K562 (cell line): ENCODE results near the gene SEMA4G. TPM values are rescaled to one million over a fixed set of nuclear protein-coding genes. Genes with fewer than 3 reads are reported as not detected.

Source experiments
- ATAC-seq: fragments of 200-7000 bp; cut with Tn5 transposase; 3 replicates; pipeline ENCODE4 v1.9.1; 2020; ENCODE audit warnings: moderate library complexity
- BruUV-seq: library from RNA; stranded (reverse); fragments of 400-500 nt; replicated peaks from 2 replicates; lab custom pipeline; 2021; lab: Mats Ljungman, UMichigan
- CTCF ChIA-PET: fragments of 300-600 bp; formaldehyde crosslinking; extraction: SDS; loops from one replicate; lab custom pipeline; 2021; ENCODE audit warnings: low intra/inter-chr PET ratio; lab: Yijun Ruan, JAX
- POLR2A ChIA-PET: fragments of 300-600, 350-650 bp; sonication (Branson Sonifier 250); formaldehyde crosslinking; extraction: SDS; loops from one replicate; lab custom pipeline; 2021; ENCODE audit warnings: antibody characterized with exemption, inconsistent platforms; lab: Yijun Ruan, JAX
- DNase-seq, 4 experiments: peaks; one replicate each; pipeline versions ENCODE4 v3.0.0 to v3.0.0-alpha.2; 2011 to 2018; ENCODE audit warnings: low spot score in 3 of 4, mixed read lengths in 3 of 4; ENCODE audit errors: extremely low read depth in 1 of 4
- FAIRE-seq: peaks from 2 replicates; lab custom pipeline; 2011; peaks lifted over from hg19 to GRCh38; lab: Jason Lieb, UNC
- H2AFZ ChIP-seq: 2 replicates; pipeline ENCODE4 v1.6.0; 2011; ENCODE audit warnings: low read depth, low read length, control low read depth, inconsistent platforms
- H3K27ac ChIP-seq: fragments of 200-600 bp; 3 replicates; pipeline ENCODE4 v1.8.0; 2011; ENCODE audit warnings: low read depth, mild to moderate bottlenecking, control low read depth, inconsistent platforms, low read length, moderate library complexity, mixed read lengths; ENCODE audit errors: extremely low read depth
- H3K27me3 ChIP-seq, 2 experiments: fragments of 300-600 bp in 1 of 2; 2 replicates in 1 of 2; 3 replicates in 1 of 2; pipeline versions ENCODE4 v1.6.0 to v1.8.0; 2011; ENCODE audit warnings: inconsistent platforms in 2 of 2, low read length in 2 of 2, mild to moderate bottlenecking in 1 of 2, mixed read lengths in 1 of 2, moderate library complexity in 1 of 2; ENCODE audit not compliant: control insufficient read depth in 2 of 2, insufficient read depth in 2 of 2
- H3K36me3 ChIP-seq: fragments of 300-600 bp; 3 replicates; pipeline ENCODE4 v1.8.0; 2011; ENCODE audit warnings: mild to moderate bottlenecking, low read length, inconsistent platforms; ENCODE audit not compliant: control insufficient read depth, insufficient read depth
- H3K4me1 ChIP-seq, 2 experiments: fragments of 200-600 bp in 1 of 2; replicated peaks in 1 of 2; 2 replicates in 1 of 2; 3 replicates in 1 of 2; pipeline versions ENCODE4 v1.5.1 to v1.8.0; 2011; ENCODE audit warnings: inconsistent platforms in 2 of 2, low read length in 2 of 2, mild to moderate bottlenecking in 1 of 2, mixed read lengths in 1 of 2, moderate library complexity in 1 of 2; ENCODE audit not compliant: control insufficient read depth in 2 of 2, insufficient read depth in 2 of 2
- H3K4me2 ChIP-seq: 2 replicates; pipeline ENCODE4 v1.6.1; 2011; ENCODE audit warnings: low read length, control low read depth, inconsistent platforms, mixed read lengths; ENCODE audit not compliant: insufficient read depth
- H3K4me3 ChIP-seq: fragments of 200-600 bp; sonication (generic), shearing (Covaris generic); 2 replicates; pipeline ENCODE4 v1.5.1; 2016; ENCODE audit warnings: control low read depth, inconsistent platforms
- H3K79me2 ChIP-seq: fragments of 200-600 bp; 3 replicates; pipeline ENCODE4 v1.8.0; 2011; ENCODE audit warnings: low read length, inconsistent platforms; ENCODE audit not compliant: control insufficient read depth, insufficient read depth
- H3K9ac ChIP-seq, 2 experiments: 2 replicates each; pipeline versions ENCODE4 v1.6.0 to v1.6.1; 2011; ENCODE audit warnings: low read depth in 2 of 2, low read length in 2 of 2, control low read depth in 1 of 2, inconsistent platforms in 1 of 2, mild to moderate bottlenecking in 1 of 2, mixed read lengths in 1 of 2; ENCODE audit not compliant: insufficient read depth in 1 of 2
- H3K9me1 ChIP-seq: one replicate; pipeline ENCODE4 v1.6.0; 2011; ENCODE audit warnings: inconsistent platforms, mild to moderate bottlenecking, low read length, moderate library complexity; ENCODE audit not compliant: control insufficient read depth, insufficient read depth
- H3K9me3 ChIP-seq: replicated peaks from 2 replicates; pipeline ENCODE4 v1.5.1; 2011; ENCODE audit warnings: low read depth, low read length, inconsistent platforms; ENCODE audit not compliant: control insufficient read depth, insufficient read depth
- H4K20me1 ChIP-seq: replicated peaks from 2 replicates; pipeline ENCODE4 v1.6.1; 2011; ENCODE audit warnings: low read length, inconsistent platforms, mixed read lengths; ENCODE audit not compliant: control insufficient read depth, insufficient read depth
- BHLHE40 ChIP-seq: IDR thresholded peaks from 2 replicates; pipeline ENCODE4 v1.6.1; 2011; ENCODE audit warnings: low read length, improper control_type of control experiment
- BRD4 ChIP-seq: fragments of 200-600 bp; sonication (generic); IDR thresholded peaks from 2 replicates; pipeline ENCODE4 v1.6.1; 2017; ENCODE audit warnings: inconsistent platforms
- MYC ChIP-seq, 2 experiments: fragments of 250-450 bp in 1 of 2; sonication (Bioruptor Pico) in 1 of 2; IDR thresholded peaks; 2 replicates each; pipeline versions ENCODE4 v1.5.1 to v1.6.1; 2012 to 2021; ENCODE audit warnings: low read depth in 2 of 2, borderline replicate concordance in 1 of 2, improper control_type of control experiment in 1 of 2, low read length in 1 of 2, mild to moderate bottlenecking in 1 of 2, moderate library complexity in 1 of 2
- SMAD2 ChIP-seq: fragments of 150-350 bp; IDR thresholded peaks from 2 replicates; pipeline ENCODE4 v1.6.1; 2014; ENCODE audit warnings: low read depth, mild to moderate bottlenecking, low read length
- TCFL5 ChIP-seq: fragments of 250-450 bp; sonication (Bioruptor Pico); conservative IDR thresholded peaks from 2 replicates; pipeline ENCODE4 v1.6.1; 2021; ENCODE audit warnings: mild to moderate bottlenecking, moderate library complexity, matching md5 sums
- ZFP1 ChIP-seq: fragments of 450-650 bp; formaldehyde crosslinking; IDR thresholded peaks from 2 replicates; pipeline ENCODE4 v1.4.0; 2020; ENCODE audit warnings: mild to moderate bottlenecking, mixed read lengths
- ZFX ChIP-seq: sonication (generic); formaldehyde crosslinking; IDR thresholded peaks from 2 replicates; pipeline ENCODE4 v1.8.0; 2022; ENCODE audit warnings: mild to moderate bottlenecking, missing genetic modification reagents, moderate library complexity
- ZNF316 ChIP-seq: fragments of 450-650 bp; IDR thresholded peaks from 2 replicates; pipeline ENCODE4 v1.6.1; 2016
- WGBS: fragments of 100-300 bp; shearing (Covaris generic); methylation state at CpG from one replicate; pipeline ENCODE4 v1.1.6; 2016; ENCODE audit warnings: low coverage, mixed read lengths; ENCODE audit not compliant: insufficient coverage; ENCODE audit errors: missing lambda C conversion rate; 5-methylcytosine and 5-hydroxymethylcytosine counted together
- in situ Hi-C: fragments of 300-500 bp; cut with MboI; formaldehyde crosslinking; loops from 4 replicates; pipeline ENCODE4 v1.15.0; 2018; ENCODE audit warnings: inconsistent platforms, mixed read lengths
- intact Hi-C: fragments of 100-400 bp; cut with micrococcal nuclease; formaldehyde crosslinking; loops from 2 replicates; pipeline ENCODE4 v1.14.2; 2022
- polyA plus RNA-seq, 8 experiments: library from polyadenylated mRNA; depleted of rRNA in 4 of 8; stranded (reverse) in 5 of 8; unstranded in 3 of 8; fragments of >200 nt; fragmentation: Nextera tagmentation in 2 of 8; fragmentation: Illumina TruSeq in 1 of 8; extraction: Ambion mirVana in 2 of 8; extraction: Trizol in 1 of 8; gene quantifications; 2 replicates each; pipeline versions ENCODE4 v1.2.1 to v1.2.3, GENCODE V29; 2011 to 2014; ENCODE audit warnings: inconsistent platforms in 1 of 8, missing spikeins in 1 of 8
- total RNA-seq, 7 experiments: library from RNA; depleted of rRNA in 6 of 7; stranded (reverse); fragments of >200 nt in 6 of 7; fragmentation: Illumina TruSeq in 2 of 7; extraction: Trizol in 2 of 7; gene quantifications; 2 replicates each; pipeline versions ENCODE4 v1.2.1 to v1.2.3, GENCODE V29; 2011 to 2021; ENCODE audit warnings: low replicate concordance in 1 of 7
- TF ChIP-seq, protein P1 (sequence below): fragments of 450-650 bp; formaldehyde crosslinking; IDR thresholded peaks from 2 replicates; pipeline ENCODE4 v1.4.0; 2020; ENCODE audit warnings: mild to moderate bottlenecking, moderate library complexity
- TF ChIP-seq, protein P2 (sequence below): sonication (generic); formaldehyde crosslinking; IDR thresholded peaks from 2 replicates; pipeline ENCODE4 v1.8.0; 2022; ENCODE audit warnings: mild to moderate bottlenecking, missing genetic modification reagents
- TF ChIP-seq, protein P3 (sequence below): sonication (generic); formaldehyde crosslinking; IDR thresholded peaks from 2 replicates; pipeline ENCODE4 v1.8.1; 2023; ENCODE audit warnings: mild to moderate bottlenecking, missing genetic modification reagents
- TF ChIP-seq, protein P4 (sequence below): fragments of 450-650 bp; formaldehyde crosslinking; IDR thresholded peaks from 2 replicates; pipeline ENCODE4 v1.4.0; 2022; ENCODE audit warnings: mild to moderate bottlenecking, moderate library complexity

Gene SEMA4G
- total and polyA plus RNA-seq, 9 of the 15 experiments (the other 6 are each of a cell fraction or from before 2014, with no cell fraction given): 0.40 to 7.8 (median 1.8) TPM

DNA sequence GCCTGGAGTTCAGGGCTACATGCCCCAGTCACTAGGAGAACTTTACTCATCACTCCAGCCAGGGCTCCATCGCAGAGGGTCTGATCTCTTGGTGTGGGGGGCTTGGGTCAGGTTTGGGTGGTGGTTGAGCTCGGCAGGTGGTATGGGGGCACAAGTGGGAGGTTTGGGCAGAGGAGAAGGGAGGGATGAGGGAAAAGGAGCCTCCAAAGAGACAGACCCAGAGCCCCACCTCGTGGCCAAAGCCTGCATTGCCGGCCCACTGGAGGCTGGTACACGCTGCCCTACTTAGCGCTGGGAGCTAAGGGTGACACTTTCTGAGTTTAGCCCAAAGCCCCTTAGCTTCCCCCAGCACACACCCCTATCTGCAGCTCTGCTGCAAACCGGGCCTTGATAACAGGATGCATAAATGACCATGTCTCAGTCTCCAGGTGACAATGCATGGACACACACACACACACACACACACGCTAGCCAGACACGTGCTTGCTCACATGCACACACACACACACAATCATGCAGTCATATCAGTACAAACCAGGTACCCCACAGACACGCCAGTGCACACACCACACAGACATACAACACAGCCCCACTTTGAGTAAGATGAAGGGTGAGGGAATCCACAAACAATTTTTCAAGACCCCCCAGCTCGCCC lies 45.1 kb downstream of the SEMA4G start:
- Histone ChIP-seq H3K4me2 (no peak overlapping the region; the same call in 1 of the 2 replicates), H3K4me3 (no peak overlapping the region), H3K9me3 (no peaks in the 10 kb centered on the region), H2AFZ (peak overlapping the region; percentile 20), H3K4me1 (peaks cover 14 to 41% of the 10 kb centered on the region in 2 experiments; a peak in 4 of 5 replicates), H4K20me1 (no peaks in the 10 kb centered on the region), H3K36me3 (no peaks in the 10 kb centered on the region), H3K9me1 (no peaks in the 10 kb centered on the region), H3K9ac (no peak overlapping the region; a peak in 1 of 4 replicates), H3K79me2 (no peaks in the 10 kb centered on the region), H3K27ac (no peak overlapping the region), H3K27me3 (no peaks in the 10 kb centered on the region)
- BruUV-seq: no TSS peak
- DNase-seq: peak; percentile 65 to 74 (median 70)
- no peak for FAIRE-seq
- ChIA-PET CTCF (interaction anchor here (0.6 to 5.8 kb wide), 2 partner anchors 18 to 36 kb away, joined by 3 to 150 read pairs; partner anchors contain the start of gene LZTS2), POLR2A (interaction anchor here (0.6 to 1.0 kb wide), 2 partner anchors 12 to 52 kb away, joined by 3 to 4 read pairs; no protein-coding TSS in a partner anchor)
- intact Hi-C loops: loop anchor here (1.0 to 10.0 kb wide), 3 partner anchors 20 to 136 kb away; partner anchors contain the start of gene KAZALD1
- ATAC-seq: peak; percentile 59
- in situ Hi-C loops: loop anchor here (10.0 kb wide), 1 partner anchor 460 kb away; no protein-coding TSS in a partner anchor
- WGBS: 0% methylated on average over 5 of the region's 11 CpGs
- no peak for TF ChIP-seq BRD4
- TF ChIP-seq SMAD2: no peak
- TF ChIP-seq, protein P1, sequence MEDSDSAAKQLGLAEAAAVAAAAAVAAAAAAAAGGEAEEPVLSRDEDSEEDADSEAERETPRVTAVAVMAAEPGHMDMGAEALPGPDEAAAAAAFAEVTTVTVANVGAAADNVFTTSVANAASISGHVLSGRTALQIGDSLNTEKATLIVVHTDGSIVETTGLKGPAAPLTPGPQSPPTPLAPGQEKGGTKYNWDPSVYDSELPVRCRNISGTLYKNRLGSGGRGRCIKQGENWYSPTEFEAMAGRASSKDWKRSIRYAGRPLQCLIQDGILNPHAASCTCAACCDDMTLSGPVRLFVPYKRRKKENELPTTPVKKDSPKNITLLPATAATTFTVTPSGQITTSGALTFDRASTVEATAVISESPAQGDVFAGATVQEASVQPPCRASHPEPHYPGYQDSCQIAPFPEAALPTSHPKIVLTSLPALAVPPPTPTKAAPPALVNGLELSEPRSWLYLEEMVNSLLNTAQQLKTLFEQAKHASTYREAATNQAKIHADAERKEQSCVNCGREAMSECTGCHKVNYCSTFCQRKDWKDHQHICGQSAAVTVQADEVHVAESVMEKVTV (CRISPR knock-in tag): peak; percentile 52; the same call in 1 of the 2 replicates
- TF ChIP-seq, protein P2, sequence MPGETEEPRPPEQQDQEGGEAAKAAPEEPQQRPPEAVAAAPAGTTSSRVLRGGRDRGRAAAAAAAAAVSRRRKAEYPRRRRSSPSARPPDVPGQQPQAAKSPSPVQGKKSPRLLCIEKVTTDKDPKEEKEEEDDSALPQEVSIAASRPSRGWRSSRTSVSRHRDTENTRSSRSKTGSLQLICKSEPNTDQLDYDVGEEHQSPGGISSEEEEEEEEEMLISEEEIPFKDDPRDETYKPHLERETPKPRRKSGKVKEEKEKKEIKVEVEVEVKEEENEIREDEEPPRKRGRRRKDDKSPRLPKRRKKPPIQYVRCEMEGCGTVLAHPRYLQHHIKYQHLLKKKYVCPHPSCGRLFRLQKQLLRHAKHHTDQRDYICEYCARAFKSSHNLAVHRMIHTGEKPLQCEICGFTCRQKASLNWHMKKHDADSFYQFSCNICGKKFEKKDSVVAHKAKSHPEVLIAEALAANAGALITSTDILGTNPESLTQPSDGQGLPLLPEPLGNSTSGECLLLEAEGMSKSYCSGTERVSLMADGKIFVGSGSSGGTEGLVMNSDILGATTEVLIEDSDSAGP: no peak
- TF ChIP-seq, protein P3, sequence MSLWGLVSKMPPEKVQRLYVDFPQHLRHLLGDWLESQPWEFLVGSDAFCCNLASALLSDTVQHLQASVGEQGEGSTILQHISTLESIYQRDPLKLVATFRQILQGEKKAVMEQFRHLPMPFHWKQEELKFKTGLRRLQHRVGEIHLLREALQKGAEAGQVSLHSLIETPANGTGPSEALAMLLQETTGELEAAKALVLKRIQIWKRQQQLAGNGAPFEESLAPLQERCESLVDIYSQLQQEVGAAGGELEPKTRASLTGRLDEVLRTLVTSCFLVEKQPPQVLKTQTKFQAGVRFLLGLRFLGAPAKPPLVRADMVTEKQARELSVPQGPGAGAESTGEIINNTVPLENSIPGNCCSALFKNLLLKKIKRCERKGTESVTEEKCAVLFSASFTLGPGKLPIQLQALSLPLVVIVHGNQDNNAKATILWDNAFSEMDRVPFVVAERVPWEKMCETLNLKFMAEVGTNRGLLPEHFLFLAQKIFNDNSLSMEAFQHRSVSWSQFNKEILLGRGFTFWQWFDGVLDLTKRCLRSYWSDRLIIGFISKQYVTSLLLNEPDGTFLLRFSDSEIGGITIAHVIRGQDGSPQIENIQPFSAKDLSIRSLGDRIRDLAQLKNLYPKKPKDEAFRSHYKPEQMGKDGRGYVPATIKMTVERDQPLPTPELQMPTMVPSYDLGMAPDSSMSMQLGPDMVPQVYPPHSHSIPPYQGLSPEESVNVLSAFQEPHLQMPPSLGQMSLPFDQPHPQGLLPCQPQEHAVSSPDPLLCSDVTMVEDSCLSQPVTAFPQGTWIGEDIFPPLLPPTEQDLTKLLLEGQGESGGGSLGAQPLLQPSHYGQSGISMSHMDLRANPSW (CRISPR knock-in tag): no peak
- TF ChIP-seq TCFL5: no peak
- TF ChIP-seq BHLHE40: 0 out of 2 replicates have a peak, but pooled peaks have one; percentile 5
- TF ChIP-seq ZFX (CRISPR knock-in tag): no peak
- TF ChIP-seq, protein P4, sequence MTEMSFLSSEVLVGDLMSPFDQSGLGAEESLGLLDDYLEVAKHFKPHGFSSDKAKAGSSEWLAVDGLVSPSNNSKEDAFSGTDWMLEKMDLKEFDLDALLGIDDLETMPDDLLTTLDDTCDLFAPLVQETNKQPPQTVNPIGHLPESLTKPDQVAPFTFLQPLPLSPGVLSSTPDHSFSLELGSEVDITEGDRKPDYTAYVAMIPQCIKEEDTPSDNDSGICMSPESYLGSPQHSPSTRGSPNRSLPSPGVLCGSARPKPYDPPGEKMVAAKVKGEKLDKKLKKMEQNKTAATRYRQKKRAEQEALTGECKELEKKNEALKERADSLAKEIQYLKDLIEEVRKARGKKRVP: no peak
- no peak for TF ChIP-seq MYC (IDR thresholded peaks at IDR 0.05; ENCODE audit: low read depth, low read length)
- 0 out of 2 replicates have a peak, but pooled peaks have one; percentile 47 for TF ChIP-seq MYC (CRISPR knock-in tag; IDR thresholded peaks at IDR 0.05; ENCODE audit: borderline replicate concordance, low read depth)
- TF ChIP-seq ZNF316: no peak
- TF ChIP-seq ZFP1 (CRISPR knock-in tag): no peak
